HepG2 (cell line): ENCODE data around the gene AFDN. TPM values are rescaled to one million over a fixed set of nuclear protein-coding genes. Genes with fewer than 3 reads are reported as not detected.

Experiments
- ARID5B ChIP-seq: IDR thresholded peaks from 2 replicates; pipeline ENCODE4 v1.4.0; 2020; ENCODE audit warnings: mild to moderate bottlenecking, missing genetic modification reagents
- ATF4 ChIP-seq, 2 experiments: fragments of 450-650 bp in 1 of 2; sonication (generic) in 1 of 2; formaldehyde crosslinking; IDR thresholded peaks; 2 replicates each; pipeline versions ENCODE4 v1.5.0 to v1.8.0; 2020 to 2022; ENCODE audit warnings: mild to moderate bottlenecking in 1 of 2, missing genetic modification reagents in 1 of 2
- EP300 ChIP-seq, 3 experiments: sonication (generic) in 1 of 3; formaldehyde crosslinking in 1 of 3; IDR thresholded peaks; 2 replicates each; pipeline versions ENCODE4 v1.5.1 to v1.6.1; 2011 to 2020; ENCODE audit warnings: low read depth in 2 of 3, low read length in 2 of 3, borderline replicate concordance in 1 of 3, improper control_type of control experiment in 1 of 3, mild to moderate bottlenecking in 1 of 3, missing genetic modification reagents in 1 of 3, moderate library complexity in 1 of 3
- FIP1L1 ChIP-seq: fragments of 200-400 bp; formaldehyde crosslinking; IDR thresholded peaks from 2 replicates; pipeline ENCODE4 v1.6.1; 2018; ENCODE audit warnings: low read depth, mild to moderate bottlenecking, low read length, moderate library complexity, borderline replicate concordance; ENCODE audit not compliant: insufficient read depth
- FOSL2 ChIP-seq: sonication (generic); formaldehyde crosslinking; IDR thresholded peaks from 2 replicates; pipeline ENCODE4 v1.4.0; 2020; ENCODE audit warnings: missing genetic modification reagents
- HNF4A ChIP-seq: sonication (generic); formaldehyde crosslinking; IDR thresholded peaks from 2 replicates; pipeline ENCODE4 v1.4.0; 2020; ENCODE audit warnings: missing genetic modification reagents
- HNF4G ChIP-seq, 2 experiments: sonication (generic) in 1 of 2; formaldehyde crosslinking in 1 of 2; IDR thresholded peaks; 2 replicates each; pipeline versions ENCODE4 v1.4.0 to v1.6.1; 2011 to 2020; ENCODE audit warnings: borderline replicate concordance in 2 of 2, low read depth in 2 of 2, mild to moderate bottlenecking in 2 of 2, low read length in 1 of 2, missing genetic modification reagents in 1 of 2, moderate library complexity in 1 of 2
- PAXIP1 ChIP-seq: sonication (generic); formaldehyde crosslinking; conservative IDR thresholded peaks from 2 replicates; pipeline ENCODE4 v1.4.0; 2020; ENCODE audit warnings: mild to moderate bottlenecking, missing genetic modification reagents, moderate library complexity
- PLSCR1 ChIP-seq: sonication (generic); formaldehyde crosslinking; IDR thresholded peaks from 2 replicates; pipeline ENCODE4 v1.5.0; 2020; ENCODE audit warnings: missing genetic modification reagents, mild to moderate bottlenecking, borderline replicate concordance
- RBAK ChIP-seq: sonication (generic); formaldehyde crosslinking; IDR thresholded peaks from 2 replicates; pipeline ENCODE4 v1.5.1; 2020; ENCODE audit warnings: mild to moderate bottlenecking, missing genetic modification reagents
- SALL1 ChIP-seq: sonication (generic); formaldehyde crosslinking; IDR thresholded peaks from 2 replicates; pipeline ENCODE4 v1.8.0; 2022; ENCODE audit warnings: mild to moderate bottlenecking, missing genetic modification reagents
- SIX1 ChIP-seq: sonication (generic); formaldehyde crosslinking; IDR thresholded peaks from 2 replicates; pipeline ENCODE4 v1.4.0; 2020; ENCODE audit warnings: missing genetic modification reagents, borderline replicate concordance
- SRSF1 ChIP-seq: fragments of 200-400 bp; formaldehyde crosslinking; optimal IDR thresholded peaks from 2 replicates; pipeline ENCODE3; 2017; ENCODE audit warnings: mild to moderate bottlenecking, low read depth, low read length, moderate library complexity
- ZNF501 ChIP-seq: sonication (generic); formaldehyde crosslinking; IDR thresholded peaks from 2 replicates; pipeline ENCODE4 v1.5.1; 2020; ENCODE audit warnings: mild to moderate bottlenecking, moderate library complexity, missing genetic modification reagents
- ZNF547 ChIP-seq: sonication (generic); formaldehyde crosslinking; IDR thresholded peaks from 2 replicates; pipeline ENCODE4 v1.5.1; 2020; ENCODE audit warnings: mild to moderate bottlenecking, missing genetic modification reagents
- ZSCAN5A ChIP-seq: sonication (generic); formaldehyde crosslinking; IDR thresholded peaks from 2 replicates; pipeline ENCODE4 v1.8.0; 2022; ENCODE audit warnings: mild to moderate bottlenecking, missing genetic modification reagents, borderline replicate concordance
- polyA plus RNA-seq, 8 experiments: library from polyadenylated mRNA; depleted of rRNA in 3 of 8; stranded (reverse) in 7 of 8; unstranded in 1 of 8; fragments of >200 nt; fragmentation: Illumina TruSeq in 4 of 8; extraction: Trizol in 4 of 8; gene quantifications; 2 replicates each; pipeline versions ENCODE4 v1.2.1 to v1.2.3, GENCODE V29; 2011 to 2016; ENCODE audit warnings: low read depth in 4 of 8, missing spikeins in 1 of 8, mixed read lengths in 1 of 8; ENCODE audit not compliant: insufficient read depth in 1 of 8
- total RNA-seq, 5 experiments: library from RNA; depleted of rRNA; stranded (reverse); fragments of >200 nt; fragmentation: Illumina TruSeq; extraction: Trizol; gene quantifications; 2 replicates each; pipeline ENCODE4 v1.2.3, GENCODE V29; 2016; ENCODE audit warnings: low read depth in 1 of 5

Gene AFDN
- total and polyA plus RNA-seq, 2 of the 13 experiments (the other 11 are each of a cell fraction or from before 2014, with no cell fraction given) = 136 to 151 TPM

GRCh38 chr6:167956983-167957492 is 130.3 kb downstream of the AFDN start (continued):
- TF ChIP-seq HNF4G (IDR thresholded peaks at IDR 0.05; ENCODE audit: borderline replicate concordance, low read depth, low read length) (peak; percentile 28; the same call in 1 of the 2 replicates), HNF4G (CRISPR knock-in tag; IDR thresholded peaks at IDR 0.05; ENCODE audit: borderline replicate concordance, low read depth) (no peak), ZSCAN5A (no peak), FOSL2 (CRISPR knock-in tag) (peak; percentile 94), SALL1 (CRISPR knock-in tag) (peak; percentile 64), PLSCR1 (CRISPR knock-in tag) (0 out of 2 replicates have a peak, but pooled peaks have one; percentile 60), SIX1 (CRISPR knock-in tag) (peak; percentile 64; the same call in 1 of the 2 replicates), RBAK (peak; percentile 83; the same call in 1 of the 2 replicates), ZNF547 (CRISPR knock-in tag) (peak; percentile 32; the same call in 1 of the 2 replicates), ZNF501 (CRISPR knock-in tag) (peak; percentile 39; the same call in 1 of the 2 replicates), ATF4 (CRISPR knock-in tag; IDR thresholded peaks at IDR 0.05) (peak in 1 of 2 experiments; percentile 47; a peak in 1 of 4 replicates), FIP1L1 (no peak), SRSF1 (peak; percentile 87), HNF4A (peak; percentile 6; the same call in 1 of the 2 replicates), PAXIP1 (peak; percentile 68), EP300 (IDR thresholded peaks at IDR 0.05; ENCODE audit: low read depth in 2 of 2, low read length in 2 of 2) (0 out of 4 replicates have a peak, but pooled peaks of 1 of the 2 experiments have one; percentile 29), EP300 (CRISPR knock-in tag; IDR thresholded peaks at IDR 0.05; ENCODE audit: borderline replicate concordance) (peak; percentile 59; the same call in 1 of the 2 replicates), ARID5B (CRISPR knock-in tag) (peak; percentile 80)
